Left colon (tissue), 2 donors: ENCODE measurements around the gene PRRG4. TPM values are rescaled to one million over a fixed set of nuclear protein-coding genes. Genes with fewer than 3 reads are reported as not detected.
"Not testable (repeated sequence)": the region's sequence is repeated elsewhere in the genome, so short reads cannot be mapped to it uniquely, and the experiment has no call there.

Experiments used
- ATAC-seq: fragments of 200-7000 bp; cut with Tn5 transposase; one replicate; pipeline ENCODE4 v1.9.1; 2020; ENCODE audit warnings: mild to moderate bottlenecking, moderate library complexity
- DNase-seq, 2 donors: peaks; one replicate each; pipeline ENCODE4 v3.0.0-alpha.2; 2020
- intact Hi-C, 2 donors: fragments of 100-400 bp; cut with DNase I in 1 of 2; cut with micrococcal nuclease in 1 of 2; formaldehyde crosslinking; loops; one replicate each; pipeline versions ENCODE4 v1.11.2 to v1.14.0; 2022; cut with DNase I, micrococcal nuclease
- total RNA-seq, 2 donors: library from RNA; stranded (reverse); fragmentation: NEBNext Ultra II Directional; extraction: Animal tissue kit (Norgen Biotek cat#: 25700); gene quantifications; one replicate each; pipeline ENCODE4 v1.2.1, GENCODE V29; 2021
- donor health status: DM: no; HTN: no; CAD: no.
- donor health status: DM: yes; HTN: yes; CAD: no.

Gene PRRG4
- total RNA-seq, 2 donors from 2014 or later, result 15.8 to 19.0 TPM

GRCh38 chr11:32868752-32869151 is 39.0 kb downstream of the PRRG4 start:
- intact Hi-C loops, ATAC-seq, DNase-seq: not testable (repeated sequence)

GRCh38 chr11:32870676-32871075 is 40.9 kb downstream of the PRRG4 start:
- intact Hi-C loops, result no loop called here
- no peak for ATAC-seq
- DNase-seq, result no peak

GRCh38 chr11:32874132-32874531 is 44.4 kb downstream of the PRRG4 start:
- DNase-seq (no peak), ATAC-seq (no peak)
- intact Hi-C loops, result no loop called here

- intact Hi-C loops, result no loop called here
- ATAC-seq (no peak), DNase-seq (no peak)
These were observed 51.6 kb downstream of the PRRG4 start for GRCh38 chr11:32881286-32881685.

- DNase-seq, result no peak
- no peak for ATAC-seq
These were observed 53.7 kb downstream of the PRRG4 start for GRCh38 chr11:32883421-32883820.

GRCh38 chr11:32884023-32884422 is 54.3 kb downstream of the PRRG4 start:
- intact Hi-C loops, result no loop called here
- ATAC-seq, result no peak
- no peak for DNase-seq

More at GRCh38 chr11:32883421-32883820, 53.7 kb downstream of the PRRG4 start:
- intact Hi-C loops, result no loop called here

GRCh38 chr11:32884770-32885384 is 55.1 kb downstream of the PRRG4 start:
- no peak for DNase-seq
- intact Hi-C loops, result no loop called here
- ATAC-seq, result peak; percentile 72

- no peak for DNase-seq
- intact Hi-C loops, result no loop called here
- peak; percentile 55 for ATAC-seq
These were observed 55.8 kb downstream of the PRRG4 start for GRCh38 chr11:32885556-32885955.

GRCh38 chr11:32886180-32886579 is 56.5 kb downstream of the PRRG4 start:
- intact Hi-C loops, result no loop called here
- ATAC-seq (no peak), DNase-seq (no peak)

GRCh38 chr11:32887707-32888383 is 58.1 kb downstream of the PRRG4 start:
- intact Hi-C loops, ATAC-seq, DNase-seq: not testable (repeated sequence)

GRCh38 chr11:32888384-32888710 is 58.6 kb downstream of the PRRG4 start:
- ATAC-seq, DNase-seq, intact Hi-C loops: not testable (repeated sequence)

GRCh38 chr11:32888805-32889204 is 59.1 kb downstream of the PRRG4 start:
- DNase-seq (no peak), ATAC-seq (no peak)
- intact Hi-C loops, result no loop called here

GRCh38 chr11:32890843-32891656 is 61.3 kb downstream of the PRRG4 start:
- ATAC-seq, result peak; percentile 66
- peak in 1 of 2 donors; percentile 37 for DNase-seq
- intact Hi-C loops, result no loop called here

GRCh38 chr11:32891657-32892354 is 62.1 kb downstream of the PRRG4 start:
- intact Hi-C loops, result no loop called here
- ATAC-seq, result peak; percentile 1
- DNase-seq, result no peak

GRCh38 chr11:32892355-32893092 is 62.8 kb downstream of the PRRG4 start, which contains the start of gene QSER1:
Gene QSER1 (plus strand): TSS chr11:32892811. CDS start chr11:32893126, 315 bp downstream.
- DNase-seq (peak; percentile 74 to 80), ATAC-seq (peak; percentile 68)
- intact Hi-C loops, result no loop called here

GRCh38 chr11:32893093-32893342 is 63.3 kb downstream of the PRRG4 start:
- no peak for ATAC-seq
- DNase-seq, result no peak
- intact Hi-C loops, result no loop called here

- intact Hi-C loops, result no loop called here
- peak; percentile 54 for ATAC-seq
- peak; percentile 41 to 71 for DNase-seq
These were observed 63.8 kb downstream of the PRRG4 start for GRCh38 chr11:32893343-32894148.
